Endothelial cell of umbilical vein (primary cell): ENCODE results near the gene NTF3. TPM values are rescaled to one million over a fixed set of nuclear protein-coding genes. Genes with fewer than 3 reads are reported as not detected.

Experiments used
- BruUV-seq: library from RNA; stranded (reverse); fragments of 400-500 nt; replicated peaks from 2 replicates; lab custom pipeline; 2021; lab: Mats Ljungman, UMichigan
- CTCF ChIA-PET: fragments of 300-600, 350-600 bp; sonication (Branson Sonifier 250); formaldehyde crosslinking; loops from one replicate; lab custom pipeline; 2021; ENCODE audit warnings: antibody characterized with exemption, inconsistent platforms; lab: Charles Lee
- POLR2A ChIA-PET: fragments of 300-600, 350-600 bp; sonication (Branson Sonifier 250); formaldehyde crosslinking; loops from one replicate; lab custom pipeline; 2021; ENCODE audit warnings: antibody characterized with exemption, inconsistent platforms; lab: Charles Lee
- DNase-seq: peaks from one replicate; pipeline ENCODE4 v3.0.0-alpha.2; 2011; ENCODE audit warnings: low read depth, low spot score
- FAIRE-seq: peaks from 2 replicates; lab custom pipeline; 2011; peaks lifted over from hg19 to GRCh38; lab: Jason Lieb, UNC
- H2AFZ ChIP-seq: 2 replicates; pipeline ENCODE4 v1.6.0; 2012; ENCODE audit warnings: low read depth, low read length, control low read depth, inconsistent platforms
- H3K27ac ChIP-seq: 2 replicates; pipeline ENCODE4 v1.5.1; 2011; ENCODE audit warnings: low read depth, mild to moderate bottlenecking, control low read depth, low read length, moderate library complexity; ENCODE audit not compliant: insufficient read depth
- H3K27me3 ChIP-seq, 2 experiments: 2 replicates each; pipeline versions ENCODE4 v1.6.0 to v1.6.1; 2011; ENCODE audit warnings: low read length in 2 of 2, mixed read lengths in 1 of 2; ENCODE audit not compliant: control insufficient read depth in 2 of 2, insufficient read depth in 2 of 2
- H3K36me3 ChIP-seq, 2 experiments: 2 replicates in 1 of 2; 3 replicates in 1 of 2; pipeline ENCODE4 v1.5.1; 2011; ENCODE audit warnings: low read length in 2 of 2, mild to moderate bottlenecking in 1 of 2, moderate library complexity in 1 of 2; ENCODE audit not compliant: control insufficient read depth in 2 of 2, insufficient read depth in 2 of 2; ENCODE audit errors: extremely low read depth in 1 of 2
- H3K4me1 ChIP-seq: 3 replicates; pipeline ENCODE4 v1.5.1; 2011; ENCODE audit warnings: mild to moderate bottlenecking, low read length; ENCODE audit not compliant: control insufficient read depth, insufficient read depth; ENCODE audit errors: extremely low read depth
- H3K4me2 ChIP-seq: 2 replicates; pipeline ENCODE4 v1.6.1; 2011; ENCODE audit warnings: low read length, control low read depth, mixed read lengths; ENCODE audit not compliant: insufficient read depth
- H3K4me3 ChIP-seq, 3 experiments: fragments of 200-600 bp in 1 of 3; sonication (generic), shearing (Covaris generic) in 1 of 3; replicated peaks in 1 of 3; 2 replicates each; pipeline ENCODE4 v1.5.1; 2011 to 2016; ENCODE audit warnings: control low read depth in 3 of 3, low read length in 3 of 3, mild to moderate bottlenecking in 2 of 3, inconsistent platforms in 1 of 3, low read depth in 1 of 3, moderate library complexity in 1 of 3; ENCODE audit not compliant: insufficient read depth in 1 of 3
- H3K79me2 ChIP-seq: 2 replicates; pipeline ENCODE4 v1.6.0; 2012; ENCODE audit warnings: low read length, inconsistent platforms; ENCODE audit not compliant: control insufficient read depth, insufficient read depth
- H3K9ac ChIP-seq: replicated peaks from 2 replicates; pipeline ENCODE3; 2011; ENCODE audit warnings: low read length, control low read depth; ENCODE audit not compliant: insufficient read depth; ENCODE audit errors: extremely low read depth
- H3K9me1 ChIP-seq: replicated peaks from 3 replicates; pipeline ENCODE4 v1.6.0; 2011; ENCODE audit warnings: mild to moderate bottlenecking, low read length; ENCODE audit not compliant: control insufficient read depth, insufficient read depth; ENCODE audit errors: extremely low read depth
- H3K9me3 ChIP-seq: replicated peaks from 2 replicates; pipeline ENCODE4 v1.5.1; 2012; ENCODE audit warnings: low read length, inconsistent platforms; ENCODE audit not compliant: control insufficient read depth, insufficient read depth
- H4K20me1 ChIP-seq: replicated peaks from 2 replicates; pipeline ENCODE3; 2011; ENCODE audit warnings: mild to moderate bottlenecking, low read length; ENCODE audit not compliant: control insufficient read depth, insufficient read depth; ENCODE audit errors: extremely low read depth
- EZH2 ChIP-seq: IDR thresholded peaks from 2 replicates; pipeline ENCODE4 v1.6.1; 2012; ENCODE audit warnings: borderline replicate concordance, low read depth, mild to moderate bottlenecking, moderate library complexity, low read length, inconsistent platforms; ENCODE audit not compliant: severe bottlenecking
- FOS ChIP-seq: IDR thresholded peaks from 2 replicates; pipeline ENCODE4 v1.6.1; 2011; ENCODE audit warnings: mild to moderate bottlenecking, low read length, moderate library complexity, borderline replicate concordance; ENCODE audit not compliant: insufficient read depth
- GATA2 ChIP-seq: IDR thresholded peaks from 2 replicates; pipeline ENCODE4 v1.7.0; 2011; ENCODE audit warnings: low read depth, mild to moderate bottlenecking, moderate library complexity, mixed read lengths, low read length; ENCODE audit not compliant: insufficient read length, insufficient read depth
- JUN ChIP-seq: IDR thresholded peaks from 2 replicates; pipeline ENCODE4 v1.6.1; 2011; ENCODE audit warnings: borderline replicate concordance, low read depth; ENCODE audit not compliant: insufficient read length, insufficient read depth
- MYC ChIP-seq: IDR thresholded peaks from one replicate; pipeline ENCODE4 v1.6.1; 2011; ENCODE audit warnings: mild to moderate bottlenecking, low read depth, low read length
- POLR2A ChIP-seq: IDR thresholded peaks from 2 replicates; pipeline ENCODE4 v1.6.1; 2012; ENCODE audit warnings: low read depth, mild to moderate bottlenecking, control low read depth, low read length
- POLR2AphosphoS5 ChIP-seq: IDR thresholded peaks from 2 replicates; pipeline ENCODE4 v1.6.1; 2012; ENCODE audit warnings: low read depth, mild to moderate bottlenecking, control low read depth, low read length, moderate library complexity; ENCODE audit not compliant: insufficient read depth
- dilution Hi-C: fragments of 300-500 bp; cut with MboI; formaldehyde crosslinking; loops from one replicate; pipeline ENCODE4 v1.15.0; 2019; ENCODE audit warnings: low sequenced_read_pairs; ENCODE audit not compliant: extremely low pct_ligation_motif_present
- intact Hi-C: fragments of 100-400 bp; cut with micrococcal nuclease; formaldehyde crosslinking; loops from one replicate; pipeline ENCODE4 v1.10.0; 2022
- polyA plus RNA-seq, 4 experiments: library from polyadenylated mRNA; depleted of rRNA in 3 of 4; stranded (reverse) in 3 of 4; unstranded in 1 of 4; fragments of >200 nt; gene quantifications; 2 replicates each; pipeline versions ENCODE4 v1.2.1 to v1.2.3, GENCODE V29; 2011 to 2012; ENCODE audit warnings: missing spikeins in 1 of 4
- total RNA-seq: library from RNA; stranded (reverse); gene quantifications from 2 replicates; pipeline ENCODE4 v1.2.3, GENCODE V29; 2021
- TF ChIP-seq, protein P1 (sequence below): IDR thresholded peaks from 2 replicates; pipeline ENCODE4 v1.6.1; 2011; ENCODE audit not compliant: insufficient read depth, insufficient read length
- TF ChIP-seq, protein P2 (sequence below), 2 donors: IDR thresholded peaks; 1 replicate in 1 of 2; 2 replicates in 1 of 2; pipeline ENCODE4 v1.5.1; 2011; ENCODE audit warnings: low read length in 2 of 2, mild to moderate bottlenecking in 2 of 2, moderate library complexity in 2 of 2, control low read depth in 1 of 2, inconsistent platforms in 1 of 2, low read depth in 1 of 2; ENCODE audit not compliant: insufficient read depth in 1 of 2; ENCODE audit errors: extremely low read depth in 1 of 2

NTF3 gene
- total and polyA plus RNA-seq, 2 donors (not counting 3 experiments of a cell fraction or from before 2014, with no cell fraction given), result not detected

DNA sequence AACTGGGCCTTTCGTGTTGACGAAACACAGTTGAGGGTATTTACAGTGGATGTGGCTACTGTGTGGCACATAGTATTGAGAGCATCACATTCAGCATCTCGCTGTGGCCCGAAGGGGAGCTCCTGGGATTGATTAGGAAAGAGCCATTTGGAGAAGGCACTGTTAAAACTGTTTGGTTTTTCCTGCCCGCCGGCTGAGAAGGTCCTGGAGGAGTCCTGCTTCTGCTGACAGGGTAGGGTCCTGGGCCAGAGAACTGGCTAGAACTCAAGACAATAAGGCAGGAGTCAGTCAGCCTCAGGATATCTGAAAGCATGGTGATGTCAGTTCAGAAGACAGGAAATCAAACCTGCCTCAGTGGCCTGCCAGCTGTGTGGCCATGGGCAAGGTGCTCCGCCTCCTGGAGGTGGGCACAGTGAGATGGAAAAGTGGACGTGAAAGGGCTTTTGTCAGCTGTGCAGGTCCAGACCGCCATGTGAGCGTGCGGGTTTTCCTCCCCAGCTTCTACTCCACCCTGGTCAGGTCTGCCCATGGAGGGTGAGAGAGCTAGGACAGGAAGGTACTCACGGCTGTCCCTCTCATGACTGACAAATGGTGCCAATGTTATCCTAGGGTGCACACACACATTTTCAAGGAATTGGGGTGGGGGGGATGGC is 92.3 kb downstream of the NTF3 start:
- Histone ChIP-seq H3K9ac (no peak overlapping the region), H3K36me3 (no peaks in the 10 kb centered on the region), H3K4me1 (no peaks in the 10 kb centered on the region), H3K4me2 (no peak overlapping the region), H3K79me2 (no peaks in the 10 kb centered on the region), H3K9me3 (no peaks in the 10 kb centered on the region), H4K20me1 (no peaks in the 10 kb centered on the region), H2AFZ (no peak overlapping the region), H3K4me3 (no peak overlapping the region), H3K27ac (no peak overlapping the region), H3K9me1 (no peaks in the 10 kb centered on the region), H3K27me3 (peaks cover 2 to 5% of the 10 kb centered on the region in 2 experiments)
- ChIA-PET CTCF (no interaction called here), POLR2A (no interaction called here)
- DNase-seq (no peak), FAIRE-seq (no peak)
- BruUV-seq, result no TSS peak
- TF ChIP-seq MYC (no peak), POLR2A (no peak), JUN (no peak), GATA2 (no peak), FOS (no peak), EZH2 (no peak), POLR2AphosphoS5 (no peak)
- TF ChIP-seq, protein P1, sequence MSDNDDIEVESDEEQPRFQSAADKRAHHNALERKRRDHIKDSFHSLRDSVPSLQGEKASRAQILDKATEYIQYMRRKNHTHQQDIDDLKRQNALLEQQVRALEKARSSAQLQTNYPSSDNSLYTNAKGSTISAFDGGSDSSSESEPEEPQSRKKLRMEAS, result no peak
- TF ChIP-seq, protein P2, sequence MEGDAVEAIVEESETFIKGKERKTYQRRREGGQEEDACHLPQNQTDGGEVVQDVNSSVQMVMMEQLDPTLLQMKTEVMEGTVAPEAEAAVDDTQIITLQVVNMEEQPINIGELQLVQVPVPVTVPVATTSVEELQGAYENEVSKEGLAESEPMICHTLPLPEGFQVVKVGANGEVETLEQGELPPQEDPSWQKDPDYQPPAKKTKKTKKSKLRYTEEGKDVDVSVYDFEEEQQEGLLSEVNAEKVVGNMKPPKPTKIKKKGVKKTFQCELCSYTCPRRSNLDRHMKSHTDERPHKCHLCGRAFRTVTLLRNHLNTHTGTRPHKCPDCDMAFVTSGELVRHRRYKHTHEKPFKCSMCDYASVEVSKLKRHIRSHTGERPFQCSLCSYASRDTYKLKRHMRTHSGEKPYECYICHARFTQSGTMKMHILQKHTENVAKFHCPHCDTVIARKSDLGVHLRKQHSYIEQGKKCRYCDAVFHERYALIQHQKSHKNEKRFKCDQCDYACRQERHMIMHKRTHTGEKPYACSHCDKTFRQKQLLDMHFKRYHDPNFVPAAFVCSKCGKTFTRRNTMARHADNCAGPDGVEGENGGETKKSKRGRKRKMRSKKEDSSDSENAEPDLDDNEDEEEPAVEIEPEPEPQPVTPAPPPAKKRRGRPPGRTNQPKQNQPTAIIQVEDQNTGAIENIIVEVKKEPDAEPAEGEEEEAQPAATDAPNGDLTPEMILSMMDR (IDR thresholded peaks at IDR 0.05; ENCODE audit: extremely low read depth in 1 of 2, insufficient read depth in 1 of 2, low read depth in 1 of 2, low read length in 2 of 2), result no peak
- intact Hi-C loops, result no loop called here
- dilution Hi-C loops, result no loop called here
